Tibial artery (tissue), 4 donors: ENCODE results near the gene SCN9A.

ENCODE experiments used
- DNase-seq, 2 donors: peaks; one replicate each; pipeline ENCODE4 v3.0.0-alpha.2; 2019
- H3K27ac ChIP-seq, 2 donors: fragments of 200-600 bp; sonication (generic) in 1 of 2; 1 replicate in 1 of 2; 2 replicates in 1 of 2; pipeline ENCODE4 v1.5.1; 2018 to 2019; ENCODE audit warnings: mild to moderate bottlenecking in 1 of 2
- H3K27me3 ChIP-seq, 2 donors: fragments of 200-600 bp; sonication (generic) in 1 of 2; one replicate each; pipeline versions ENCODE4 v1.5.1 to v1.6.0; 2016 to 2019
- H3K36me3 ChIP-seq, 3 donors: fragments of 200-600 bp; sonication (generic) in 2 of 3; one replicate each; pipeline ENCODE4 v1.5.1; 2016 to 2019; ENCODE audit warnings: mild to moderate bottlenecking in 2 of 3
- H3K4me1 ChIP-seq, 4 donors: fragments of 200-600 bp; sonication (generic) in 2 of 4; 1 replicate in 3 of 4; 2 replicates in 1 of 4; pipeline ENCODE4 v1.5.1; 2016 to 2019
- H3K4me3 ChIP-seq, 2 donors: fragments of 200-600 bp; sonication (generic) in 1 of 2; 1 replicate in 1 of 2; 2 replicates in 1 of 2; pipeline ENCODE4 v1.5.1; 2018 to 2019; ENCODE audit warnings: mild to moderate bottlenecking in 2 of 2
- H3K9me3 ChIP-seq, 3 donors: fragments of 200-600 bp; sonication (generic) in 1 of 3; one replicate each; pipeline ENCODE4 v1.5.1; 2016 to 2019
- CTCF ChIP-seq, 2 experiments: fragments of 200-600 bp in 1 of 2; fragments of 450-650 bp in 1 of 2; IDR thresholded peaks; one replicate each; pipeline ENCODE4 v1.5.1; 2017 to 2019; ENCODE audit warnings: antibody characterized with exemption in 2 of 2, mild to moderate bottlenecking in 1 of 2, moderate library complexity in 1 of 2
- intact Hi-C: fragments of 100-400 bp; cut with DNase I; formaldehyde crosslinking; loops from one replicate; pipeline ENCODE4 v1.15.0; 2023; ENCODE audit warnings: low total_unique reads

The SCN9A gene

GRCh38 chr2:166365803-166366420, 9.8 kb downstream of the SCN9A start:
- no peak for TF ChIP-seq CTCF (IDR thresholded peaks at IDR 0.05)
- H3K27ac ChIP-seq: no peak overlapping the region
- no peaks in the 10 kb centered on the region for H3K9me3 ChIP-seq
- no peaks in the 10 kb centered on the region for H3K27me3 ChIP-seq
- no peaks in the 10 kb centered on the region for H3K4me1 ChIP-seq
- intact Hi-C loops: no loop called here
- no peaks in the 10 kb centered on the region for H3K36me3 ChIP-seq
- no peak overlapping the region for H3K4me3 ChIP-seq
- DNase-seq: no peak

GRCh38 chr2:166365239-166365638, 10.5 kb downstream of the SCN9A start:
- intact Hi-C loops: no loop called here
- no peak for TF ChIP-seq CTCF (IDR thresholded peaks at IDR 0.05)
- Histone ChIP-seq H3K9me3 (no peaks in the 10 kb centered on the region), H3K27me3 (no peaks in the 10 kb centered on the region), H3K27ac (no peak overlapping the region), H3K4me1 (no peaks in the 10 kb centered on the region), H3K36me3 (no peaks in the 10 kb centered on the region), H3K4me3 (no peak overlapping the region)
- DNase-seq: no peak

GRCh38 chr2:166364476-166365161, 11.1 kb downstream of the SCN9A start:
- no peaks in the 10 kb centered on the region for H3K9me3 ChIP-seq
- TF ChIP-seq CTCF (IDR thresholded peaks at IDR 0.05): no peak
- no peaks in the 10 kb centered on the region for H3K27me3 ChIP-seq
- intact Hi-C loops: no loop called here
- no peak overlapping the region for H3K27ac ChIP-seq
- no peaks in the 10 kb centered on the region for H3K36me3 ChIP-seq
- H3K4me1 ChIP-seq: no peaks in the 10 kb centered on the region
- H3K4me3 ChIP-seq: no peak overlapping the region
- no peak for DNase-seq

DNA sequence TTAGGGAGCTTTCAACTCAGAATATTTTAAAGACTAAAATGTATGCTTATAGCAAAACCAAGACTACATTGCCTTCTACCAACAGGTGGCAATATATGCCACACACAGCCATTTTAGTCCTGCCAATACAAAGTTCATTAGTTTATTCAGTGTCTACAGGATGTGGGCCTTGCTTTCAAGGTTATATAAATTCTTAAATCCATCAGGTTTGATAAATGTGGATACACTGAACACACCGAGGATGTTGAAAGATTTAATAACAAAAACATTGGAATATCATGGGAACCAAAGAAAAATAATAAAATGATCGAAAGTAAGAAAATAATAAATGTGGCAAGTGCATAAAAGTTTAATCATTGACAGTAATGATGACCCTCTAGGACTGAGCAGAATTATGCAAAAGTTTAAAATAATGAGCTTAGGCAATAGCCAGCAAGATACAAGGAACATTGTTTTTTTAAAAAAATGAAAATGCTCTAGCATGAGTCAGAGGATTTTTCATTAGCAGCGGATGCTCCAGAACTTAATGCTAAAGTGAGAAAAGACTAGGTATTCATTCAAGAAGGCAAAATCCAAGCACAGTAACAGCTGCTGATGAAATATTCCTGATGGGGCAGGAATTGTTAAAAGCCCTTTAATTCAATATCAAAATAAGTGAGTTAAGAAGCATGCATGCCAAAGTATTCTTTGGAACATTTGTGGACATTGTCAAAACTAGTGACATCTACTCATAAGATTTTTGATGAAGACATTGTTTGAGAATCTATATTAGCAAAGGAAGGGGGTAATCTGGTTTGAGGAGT, 14.2 kb downstream of the SCN9A start:
- DNase-seq: no peak
- Histone ChIP-seq H3K27ac (no peak overlapping the region), H3K36me3 (no peaks in the 10 kb centered on the region), H3K27me3 (no peaks in the 10 kb centered on the region), H3K4me1 (no peaks in the 10 kb centered on the region), H3K9me3 (no peaks in the 10 kb centered on the region), H3K4me3 (no peak overlapping the region)
- intact Hi-C loops: loop anchor here (2.0 kb wide), 1 partner anchor 57 kb away; no protein-coding TSS in a partner anchor
- TF ChIP-seq CTCF (IDR thresholded peaks at IDR 0.05): peak in 1 of 2 experiments; percentile 27

- Histone ChIP-seq H3K27me3 (no peaks in the 10 kb centered on the region), H3K4me3 (no peak overlapping the region), H3K4me1 (no peaks in the 10 kb centered on the region), H3K27ac (no peak overlapping the region), H3K9me3 (no peaks in the 10 kb centered on the region), H3K36me3 (no peaks in the 10 kb centered on the region)
- no peak for TF ChIP-seq CTCF (IDR thresholded peaks at IDR 0.05)
- DNase-seq: no peak
- intact Hi-C loops: no loop called here
Observed at GRCh38 chr2:166360906-166361305, 14.8 kb downstream of the SCN9A start.
